Activated CD4-positive, alpha-beta T cell treated with anti-CD3 and anti-CD28 coated beads, Interleukin-2, amount 50 U/mL, for 16 hours (primary cell): ENCODE results near the gene TRAIP.
A peak's percentile ranks its signal among the peaks of the same experiment; 100 is the strongest.
"Not testable (repeated sequence)": the region's sequence is repeated elsewhere in the genome, so short reads cannot be mapped to it uniquely, and the experiment has no call there.

Experiments
- DNase-seq: peaks from one replicate; pipeline ENCODE4 v3.0.0-alpha.2; 2020

Gene TRAIP

DNA sequence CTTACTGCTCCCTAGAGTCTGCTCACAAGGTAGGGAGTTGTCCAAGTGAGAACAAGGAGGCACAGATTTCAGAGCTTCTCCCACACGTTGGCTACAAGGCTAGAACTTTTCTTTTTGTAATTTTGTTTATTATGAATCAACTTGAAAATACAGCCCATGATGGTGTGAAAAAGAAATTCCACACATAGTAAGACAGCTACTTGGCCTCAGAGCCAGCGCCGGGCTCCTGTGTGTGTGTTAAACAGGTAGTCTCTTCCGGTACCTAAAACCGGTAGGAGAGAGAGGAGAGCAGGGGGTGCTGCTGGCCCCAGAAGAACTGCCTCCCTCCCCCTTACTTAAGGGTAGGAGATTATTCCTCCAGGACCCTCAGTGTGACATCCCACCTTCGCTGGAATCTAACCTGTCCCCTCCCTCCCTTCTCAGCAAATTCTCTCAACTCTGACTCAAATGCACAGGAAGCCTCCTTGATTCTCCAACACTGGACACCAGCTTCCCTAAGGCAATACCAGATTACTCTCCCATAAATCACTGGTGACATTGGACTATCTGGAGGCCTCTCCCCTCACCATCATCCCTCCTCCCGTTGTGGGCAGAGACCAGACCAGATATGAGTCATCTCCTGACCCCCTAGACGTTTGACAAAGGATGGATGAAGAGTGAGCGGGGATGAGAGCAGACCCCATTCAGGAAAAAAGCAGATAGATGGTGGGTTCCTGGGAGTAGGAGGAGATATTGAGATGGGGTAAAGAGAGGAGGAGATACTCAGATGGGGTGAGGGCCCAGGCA, 65.5 kb downstream of the TRAIP start:
- DNase-seq: no peak

DNA sequence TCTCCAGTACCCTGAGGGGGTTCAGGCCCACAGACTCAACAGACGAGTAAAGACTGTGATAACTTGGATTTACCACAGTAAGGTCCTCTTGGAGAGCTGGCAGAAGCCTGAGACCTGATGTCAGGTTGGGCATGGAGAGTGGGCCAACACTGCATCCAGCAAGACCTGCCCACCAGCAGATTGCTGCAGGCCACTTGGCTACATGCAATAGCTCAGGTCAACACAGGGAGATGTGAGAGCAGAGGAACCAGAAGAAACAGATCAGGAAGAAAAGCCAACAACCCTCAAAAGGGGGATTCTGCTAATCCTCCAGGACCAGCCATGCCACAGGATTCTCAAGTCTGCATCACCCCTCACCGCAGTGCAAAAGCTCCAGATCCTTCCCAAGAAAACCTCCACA, 68.3 kb downstream of the TRAIP start:
- DNase-seq: no peak

DNA sequence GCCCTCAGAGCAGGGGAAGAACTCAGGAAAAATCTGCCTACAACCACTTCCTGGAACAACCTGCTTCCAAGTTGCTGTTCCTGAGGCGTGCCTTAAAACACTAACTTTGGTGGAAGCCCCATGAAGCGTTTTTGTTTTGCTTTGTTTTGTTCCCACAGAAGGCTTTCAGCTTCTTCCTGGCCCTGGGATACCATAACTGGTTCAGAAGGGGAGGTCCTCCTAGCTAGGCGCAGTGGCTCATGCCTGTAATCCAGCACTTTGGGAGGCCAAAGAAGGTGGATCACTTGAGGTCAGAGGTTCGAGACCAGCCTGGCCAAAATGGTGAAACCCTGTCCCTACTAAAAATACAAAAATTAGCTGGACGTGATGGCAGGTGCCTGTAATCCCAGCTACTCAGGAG, 68.8 kb downstream of the TRAIP start:
- DNase-seq: no peak

DNA sequence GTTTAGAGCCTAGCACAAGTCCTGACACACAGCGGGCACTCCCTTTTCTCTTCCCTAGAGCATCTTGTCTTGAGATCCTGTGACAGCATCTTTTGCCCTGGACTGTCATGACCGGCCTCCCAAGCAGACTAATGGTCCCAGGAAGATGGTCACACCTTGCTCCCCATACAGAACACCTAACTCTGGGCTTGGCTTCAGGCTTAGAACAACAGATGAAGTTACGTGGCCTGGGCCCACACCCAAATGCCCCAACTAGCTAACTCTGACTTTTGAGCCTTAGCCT, 69.2 kb downstream of the TRAIP start:
- DNase-seq: no peak

DNA sequence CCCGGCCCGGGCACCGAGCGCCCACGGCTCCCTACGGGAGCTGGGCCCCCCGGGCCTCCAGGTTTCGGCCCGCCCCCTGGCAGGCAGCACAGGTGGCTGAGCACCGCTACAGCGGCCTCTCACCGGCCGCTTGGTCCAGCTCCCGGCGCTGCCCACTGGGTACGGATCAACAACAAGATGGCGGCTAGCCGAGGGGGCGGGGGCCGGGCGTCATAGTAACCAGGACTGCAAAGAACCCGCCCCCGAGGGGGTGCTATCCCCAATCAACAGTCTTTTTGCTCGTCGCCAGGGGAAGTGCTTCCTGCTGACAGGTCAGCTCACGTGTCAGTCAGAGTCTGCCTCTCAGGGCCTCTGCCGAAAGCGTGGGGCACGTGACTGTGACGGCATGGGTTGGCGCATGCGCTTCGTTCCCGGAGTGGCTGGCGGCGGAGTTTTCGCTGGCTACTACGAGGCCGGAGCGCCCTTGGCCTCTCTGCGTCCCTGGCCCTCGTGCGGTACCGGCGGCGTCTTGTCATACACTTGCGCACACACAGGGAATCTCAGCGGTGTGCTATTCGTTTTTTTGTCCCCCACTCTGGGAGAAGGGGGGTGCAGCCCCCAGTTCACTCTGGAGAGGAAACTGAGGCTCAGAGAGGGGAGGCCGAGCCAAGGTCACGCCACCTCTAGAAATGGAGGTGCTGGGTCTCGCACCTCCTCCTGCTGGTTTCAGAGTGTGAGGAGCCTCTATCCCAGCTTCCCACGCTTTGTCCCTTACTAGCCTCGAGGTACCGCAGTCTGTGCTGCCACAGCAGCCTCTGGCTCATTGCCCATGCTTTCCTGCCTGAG, 69.8 kb downstream of the TRAIP start, which contains the start of gene IP6K1:
Gene IP6K1, minus strand, starts transcription at position 186 of the 825 bp plus-strand sequence. CDS start 38,502 bp downstream, outside the sequence.
- DNase-seq: peak; percentile 100

DNA sequence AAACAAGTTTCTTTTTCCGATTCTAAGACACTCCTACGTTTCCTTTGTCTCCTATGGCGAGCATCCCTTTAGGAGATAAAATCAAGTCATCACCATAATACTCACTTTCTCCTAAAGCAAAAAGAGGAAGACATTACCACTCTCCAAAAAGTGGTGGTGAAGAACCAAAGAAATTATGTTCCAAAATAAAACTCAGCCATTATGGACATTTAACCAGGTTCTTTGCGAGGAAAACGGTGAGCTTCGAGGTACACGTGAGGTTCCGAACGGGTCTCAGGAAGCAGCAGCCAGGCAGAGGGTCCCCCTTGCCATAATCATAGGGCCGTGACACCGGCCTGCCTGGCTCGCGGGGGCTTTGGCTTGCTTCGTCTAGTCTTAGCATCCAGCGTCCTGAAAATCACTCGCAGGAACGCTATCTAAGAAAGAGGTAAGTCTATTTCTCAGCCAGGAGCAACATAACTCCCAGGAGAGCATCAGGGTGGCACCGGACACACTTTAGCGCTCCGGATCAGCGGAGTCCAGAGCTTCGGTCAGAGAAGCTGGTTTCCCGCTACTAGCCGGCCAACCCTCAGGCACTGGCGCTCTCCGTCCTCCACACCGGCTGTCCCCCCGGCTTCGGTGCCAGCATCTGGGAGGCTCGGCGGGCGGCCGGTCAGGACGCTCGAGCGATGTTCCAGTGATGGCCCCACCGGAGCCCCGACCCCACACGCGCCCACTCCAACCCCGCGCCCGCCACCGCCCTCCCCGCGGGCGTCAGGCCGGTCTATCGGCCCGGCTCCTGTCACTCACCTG, 70.6 kb downstream of the TRAIP start:
- DNase-seq: no peak

DNA sequence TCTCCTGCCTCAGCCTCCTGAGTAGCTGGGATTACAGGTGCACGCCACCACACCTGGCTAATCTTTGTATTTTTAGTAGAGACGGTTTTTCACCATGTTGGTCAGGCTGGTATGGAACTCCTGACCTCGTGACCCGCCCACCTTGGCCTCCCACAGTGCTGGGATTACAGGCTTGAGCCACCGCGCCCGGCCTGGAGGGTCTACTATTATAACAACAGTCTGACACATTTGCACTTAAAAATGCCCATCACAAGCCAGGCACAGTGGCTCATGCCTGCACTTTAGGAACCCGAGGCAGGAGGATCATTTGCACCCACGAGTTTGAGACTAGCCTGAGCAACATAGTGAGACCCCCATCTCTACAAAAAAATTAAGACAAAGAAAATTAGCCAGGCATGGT, 74.1 kb downstream of the TRAIP start:
- DNase-seq: not testable (repeated sequence)

DNA sequence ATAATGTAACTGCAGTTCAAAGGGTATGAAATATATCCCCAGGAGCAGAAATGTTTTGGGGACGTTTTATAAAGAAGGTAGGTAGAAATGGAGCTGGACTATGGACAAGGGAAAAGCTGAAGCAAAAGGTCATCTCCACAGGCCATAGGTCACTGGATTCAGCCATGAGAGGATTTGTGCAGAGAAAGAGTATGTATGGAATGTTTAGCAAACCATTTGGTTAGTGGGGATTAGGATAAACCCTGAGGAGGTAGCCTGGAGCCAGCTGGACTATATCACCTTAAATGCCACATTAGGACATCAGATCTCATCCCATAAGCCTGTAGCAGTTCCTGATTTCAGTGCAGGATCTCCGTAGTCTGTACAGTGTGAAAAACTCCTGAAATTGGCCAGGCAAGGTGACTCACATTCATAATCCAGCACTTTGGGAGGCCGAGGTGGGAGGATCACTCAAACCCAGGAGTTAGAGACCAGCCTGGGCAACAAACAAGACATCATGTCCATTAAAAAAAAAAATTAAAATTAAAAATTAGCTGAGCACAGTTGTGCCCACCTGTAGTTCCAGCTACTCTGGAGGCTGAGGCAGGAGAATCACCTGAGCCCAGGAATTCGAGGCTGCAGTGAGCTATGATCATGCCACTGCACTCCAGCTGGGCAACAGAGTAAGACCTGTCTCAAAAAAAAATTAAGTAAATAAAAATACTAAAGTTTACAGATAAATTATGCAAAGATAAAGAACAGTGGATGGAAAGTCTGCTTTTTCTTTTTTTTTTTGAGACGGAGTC, 74.8 kb downstream of the TRAIP start:
- DNase-seq: no peak

DNA sequence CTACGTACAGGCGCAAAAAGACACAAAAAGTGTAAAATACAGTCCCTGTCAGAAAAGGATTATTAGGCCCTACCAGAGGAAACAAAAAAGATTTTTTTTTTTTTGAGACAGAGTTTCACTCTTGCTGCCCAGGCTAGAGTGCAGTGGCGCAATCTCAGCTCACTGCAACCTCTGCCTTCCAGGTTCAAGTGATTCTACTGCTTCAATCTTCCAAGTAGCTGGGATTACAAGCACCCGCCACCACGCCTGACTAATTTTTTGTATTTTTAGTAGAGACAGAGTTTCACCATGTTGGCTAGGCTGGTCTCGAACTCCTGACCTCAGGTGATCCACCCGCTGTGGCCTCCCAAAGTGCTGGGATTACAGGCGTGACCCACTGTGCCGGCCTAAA, 75.4 kb downstream of the TRAIP start:
- DNase-seq: not testable (repeated sequence)

DNA sequence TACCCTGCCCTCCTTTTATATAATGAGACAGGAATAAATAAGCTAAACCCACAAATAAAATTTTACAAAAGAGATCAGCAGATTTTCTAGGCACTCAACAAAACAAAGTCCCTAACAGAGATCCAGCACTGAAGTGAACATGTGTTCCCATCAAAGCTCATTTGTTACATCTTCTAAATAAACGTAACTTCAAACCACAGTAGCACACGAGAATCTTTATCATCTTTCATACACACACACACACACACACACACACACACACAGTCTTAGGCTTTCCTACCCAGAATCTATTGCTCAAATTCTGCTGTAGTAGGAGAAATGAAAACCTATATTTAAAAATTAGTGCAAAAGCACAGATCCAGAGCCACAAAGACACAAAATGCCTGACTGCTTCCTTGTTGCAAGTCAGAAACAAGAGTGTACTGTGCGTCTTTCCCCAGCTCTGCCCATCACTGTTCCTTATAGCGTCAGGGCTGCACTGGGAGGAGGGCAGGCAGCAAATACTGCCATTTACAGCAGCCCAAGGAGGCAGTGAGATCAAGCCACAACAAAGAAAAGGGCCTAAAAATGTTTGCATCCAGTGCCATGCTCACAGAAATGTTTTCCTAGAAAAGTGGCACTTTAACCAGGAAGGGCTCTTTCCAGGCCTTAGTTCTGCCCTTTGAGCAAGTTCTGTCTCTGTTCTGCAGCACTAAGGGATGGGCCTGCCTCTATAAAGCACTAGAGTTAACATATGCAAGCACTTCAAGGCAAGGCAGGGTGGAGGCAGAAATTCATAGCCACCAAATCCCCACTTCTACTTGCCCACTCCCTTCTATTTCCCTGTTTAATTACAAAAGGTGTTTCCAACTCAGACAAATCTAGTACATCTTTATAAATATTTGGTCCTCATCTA, 76.0 kb downstream of the TRAIP start:
- no peak for DNase-seq

DNA sequence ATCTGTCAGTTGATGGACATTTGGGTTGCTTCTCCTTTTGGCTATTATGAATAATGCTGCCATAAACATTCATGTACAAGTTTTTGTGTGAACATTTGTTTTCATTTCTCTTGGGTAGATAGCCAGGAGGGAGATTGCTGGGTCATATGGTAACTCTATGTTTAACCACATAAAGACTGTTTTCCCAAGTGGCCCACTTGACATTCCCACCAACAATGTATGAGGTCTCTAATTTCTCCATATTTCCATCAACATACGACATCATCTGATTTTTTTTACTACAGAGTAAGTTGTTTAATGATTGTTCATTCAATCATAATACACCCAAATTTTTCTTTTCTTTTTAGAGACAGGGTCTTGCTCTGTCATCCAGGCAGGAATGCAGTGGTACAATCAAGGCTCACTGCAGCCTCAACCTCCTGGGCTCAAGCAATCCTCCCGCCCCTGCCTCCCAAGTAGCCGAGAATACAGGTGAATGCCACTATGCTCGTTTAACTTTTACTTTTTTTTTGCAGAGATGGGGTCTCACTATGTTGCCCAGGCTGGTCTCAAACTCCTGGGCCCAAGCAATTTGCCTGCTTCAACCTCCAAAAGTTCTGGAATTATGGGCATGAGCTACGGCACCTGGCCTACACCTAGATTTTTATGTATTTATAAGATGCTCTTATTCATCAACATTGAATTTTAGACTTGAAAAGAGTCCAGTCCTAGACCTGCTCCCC, 76.8 kb downstream of the TRAIP start:
- DNase-seq: no peak
